Measurements from ENCODE around the gene ERFE. TPM values are rescaled to one million over a fixed set of nuclear protein-coding genes. Genes with fewer than 3 reads are reported as not detected.

Gene ERFE
- total and polyA plus RNA-seq, 2 of the 13 experiments (the other 11 are each of a cell fraction or from before 2014, with no cell fraction given) = 0.09 TPM; not detected in 1

- 0 out of 2 replicates have a peak, but pooled peaks have one; percentile 22 for TF ChIP-seq ZNF318 (CRISPR knock-in tag; IDR thresholded peaks at IDR 0.05)
- TF ChIP-seq ZNF18 (CRISPR knock-in tag; IDR thresholded peaks at IDR 0.05; ENCODE audit: insufficient replicate concordance) = no peak
- TF ChIP-seq MYC (CRISPR knock-in tag; IDR thresholded peaks at IDR 0.05; ENCODE audit: borderline replicate concordance) = peak; percentile 29; the same call in 1 of the 2 replicates
- TF ChIP-seq RBAK (CRISPR knock-in tag; IDR thresholded peaks at IDR 0.05) = no peak
- peak; percentile 35 for TF ChIP-seq HNRNPLL (IDR thresholded peaks at IDR 0.05; ENCODE audit: low read depth, low read length, poor library complexity, severe bottlenecking)
- TF ChIP-seq IRF9 (CRISPR knock-in tag; IDR thresholded peaks at IDR 0.05; ENCODE audit: borderline replicate concordance) = peak; percentile 51; the same call in 1 of the 2 replicates
- TF ChIP-seq FOXO4 (CRISPR knock-in tag; conservative IDR thresholded peaks at IDR 0.05) = no peak
- no peak for TF ChIP-seq ZNF430 (CRISPR knock-in tag; IDR thresholded peaks at IDR 0.05)
- TF ChIP-seq MXI1 (IDR thresholded peaks at IDR 0.05; ENCODE audit: borderline replicate concordance, low read depth, low read length) = peak; percentile 26; the same call in 1 of the 3 replicates
- TF ChIP-seq HNF4G (IDR thresholded peaks at IDR 0.05; ENCODE audit: borderline replicate concordance, low read depth, low read length) = no peak
- peak; percentile 17; the same call in 1 of the 2 replicates for TF ChIP-seq HNF4G (CRISPR knock-in tag; IDR thresholded peaks at IDR 0.05; ENCODE audit: borderline replicate concordance, low read depth)
- TF ChIP-seq SRSF4 (IDR thresholded peaks at IDR 0.05; ENCODE audit: low read depth, low read length, poor library complexity, severe bottlenecking) = no peak
Observed at GRCh38 chr2:238136820-238137537, 21.8 kb upstream of the ERFE start (continued).

Data from HepG2 (cell line).